GM12878 (cell line): ENCODE measurements around the gene LRIG2. TPM values are rescaled to one million over a fixed set of nuclear protein-coding genes. Genes with fewer than 3 reads are reported as not detected.

Source experiments
- ATAC-seq: fragments of 200-7000 bp; cut with Tn5 transposase; 3 replicates; pipeline ENCODE4 v1.9.1; 2020; ENCODE audit warnings: mild to moderate bottlenecking, moderate library complexity
- BruUV-seq: library from RNA; stranded (reverse); fragments of 400-500 nt; replicated peaks from 2 replicates; lab custom pipeline; 2021; lab: Mats Ljungman, UMichigan
- CTCF ChIA-PET: fragments of 300-600 bp; sonication (Branson Sonifier 250); formaldehyde crosslinking; extraction: SDS; loops from one replicate; lab custom pipeline; 2021; ENCODE audit warnings: inconsistent platforms; lab: Yijun Ruan, JAX
- POLR2A ChIA-PET: fragments of 350-600 bp; formaldehyde crosslinking; extraction: SDS; loops from one replicate; lab custom pipeline; 2021; ENCODE audit warnings: inconsistent platforms; lab: Charles Lee
- RAD21 ChIA-PET: fragments of 300-600 bp; sonication (Branson Sonifier 250); formaldehyde crosslinking; loops from one replicate; lab custom pipeline; 2023; ENCODE audit warnings: antibody characterized with exemption; ENCODE audit not compliant: unreplicated experiment; lab: Charles Lee
- SMC1A ChIA-PET: fragments of 300-600 bp; sonication (Branson Sonifier 250); formaldehyde crosslinking; loops from one replicate; lab custom pipeline; 2023; ENCODE audit not compliant: unreplicated experiment, uncharacterized antibody; lab: Charles Lee
- DNase-seq: peaks from one replicate; pipeline ENCODE4 v3.0.0-alpha.2; 2011; ENCODE audit warnings: low read depth, low spot score
- FAIRE-seq: peaks from 3 replicates; lab custom pipeline; 2011; peaks lifted over from hg19 to GRCh38; lab: Jason Lieb, UNC
- H2AFZ ChIP-seq: 2 replicates; pipeline ENCODE4 v1.6.0; 2011; ENCODE audit warnings: low read depth, low read length, control low read depth; ENCODE audit not compliant: control insufficient read depth
- H3K27ac ChIP-seq: 2 replicates; pipeline ENCODE4 v1.5.1; 2011; ENCODE audit warnings: control low read depth; ENCODE audit not compliant: control insufficient read depth, insufficient read depth
- H3K27me3 ChIP-seq, 2 experiments: replicated peaks in 1 of 2; 2 replicates each; pipeline versions ENCODE4 v1.6.0 to v1.6.1; 2011; ENCODE audit warnings: low read length in 1 of 2; ENCODE audit not compliant: control insufficient read depth in 2 of 2, insufficient read depth in 2 of 2
- H3K36me3 ChIP-seq, 2 experiments: 2 replicates each; pipeline ENCODE4 v1.5.1; 2011; ENCODE audit warnings: low read length in 1 of 2; ENCODE audit not compliant: control insufficient read depth in 2 of 2, insufficient read depth in 2 of 2
- H3K4me1 ChIP-seq: 2 replicates; pipeline ENCODE4 v1.6.1; 2011; ENCODE audit warnings: mild to moderate bottlenecking, low read length, moderate library complexity, mixed read lengths; ENCODE audit not compliant: control insufficient read depth, insufficient read depth
- H3K4me2 ChIP-seq: 2 replicates; pipeline ENCODE4 v1.6.0; 2011; ENCODE audit warnings: control low read depth; ENCODE audit not compliant: control insufficient read depth, insufficient read depth
- H3K4me3 ChIP-seq: fragments of 200-600 bp; sonication (generic); 2 replicates; pipeline ENCODE4 v1.5.1; 2016
- H3K79me2 ChIP-seq: 2 replicates; pipeline ENCODE4 v1.6.0; 2011; ENCODE audit warnings: low read length; ENCODE audit not compliant: control insufficient read depth, insufficient read depth
- H3K9ac ChIP-seq: 2 replicates; pipeline ENCODE4 v1.8.0; 2011; ENCODE audit warnings: low read length, control low read depth, mixed read lengths; ENCODE audit not compliant: control insufficient read depth, insufficient read depth
- H3K9me3 ChIP-seq: replicated peaks from 3 replicates; pipeline ENCODE4 v1.5.1; 2011; ENCODE audit warnings: mild to moderate bottlenecking, low read length; ENCODE audit not compliant: control insufficient read depth, insufficient read depth
- H4K20me1 ChIP-seq: 2 replicates; pipeline ENCODE4 v1.6.0; 2011; ENCODE audit not compliant: control insufficient read depth, insufficient read depth
- BCL3 ChIP-seq: IDR thresholded peaks from 2 replicates; pipeline ENCODE4 v1.6.1; 2011; ENCODE audit warnings: borderline replicate concordance, low read depth, mild to moderate bottlenecking, moderate library complexity, low read length; ENCODE audit not compliant: insufficient read depth, poor library complexity, severe bottlenecking
- CBFB ChIP-seq: IDR thresholded peaks from 2 replicates; pipeline ENCODE4 v1.6.1; 2016; ENCODE audit warnings: antibody characterized with exemption, low read depth
- EED ChIP-seq: sonication (generic); IDR thresholded peaks from 2 replicates; pipeline ENCODE4 v1.6.1; 2016; ENCODE audit warnings: antibody characterized with exemption, low read depth
- FOXK2 ChIP-seq: fragments of 450-650 bp; IDR thresholded peaks from 2 replicates; pipeline ENCODE4 v1.6.1; 2017; ENCODE audit warnings: mild to moderate bottlenecking, moderate library complexity
- GABPA ChIP-seq: IDR thresholded peaks from 2 replicates; pipeline ENCODE4 v1.6.1; 2014; ENCODE audit warnings: antibody characterized with exemption, low read depth, mild to moderate bottlenecking, inconsistent platforms
- HDAC6 ChIP-seq: fragments of 200-600 bp; sonication (generic); IDR thresholded peaks from one replicate; pipeline ENCODE4 v1.8.0; 2017; ENCODE audit warnings: antibody characterized with exemption; ENCODE audit not compliant: unreplicated experiment
- HSF1 ChIP-seq: fragments of 150-350 bp; IDR thresholded peaks from 2 replicates; pipeline ENCODE4 v1.6.1; 2014; ENCODE audit warnings: mild to moderate bottlenecking, low read depth, low read length
- KAT2A ChIP-seq: conservative IDR thresholded peaks from 2 replicates; pipeline ENCODE4 v1.6.1; 2011; ENCODE audit warnings: low read depth, low read length; ENCODE audit not compliant: control insufficient read depth
- NR2C2 ChIP-seq: IDR thresholded peaks from 2 replicates; pipeline ENCODE4 v1.6.1; 2011; ENCODE audit warnings: borderline replicate concordance, low read depth; ENCODE audit not compliant: control insufficient read depth, insufficient read length
- NRF1 ChIP-seq: conservative IDR thresholded peaks from 2 replicates; pipeline ENCODE4 v1.6.1; 2011; ENCODE audit warnings: mild to moderate bottlenecking, low read depth, low read length, improper control_type of control experiment
- POLR2AphosphoS2 ChIP-seq: IDR thresholded peaks from 2 replicates; pipeline ENCODE4 v1.6.1; 2011; ENCODE audit warnings: low read depth, mild to moderate bottlenecking, low read length, improper control_type of control experiment, moderate library complexity
- RB1 ChIP-seq: fragments of 450-650 bp; formaldehyde crosslinking; IDR thresholded peaks from 2 replicates; pipeline ENCODE4 v1.6.1; 2017; ENCODE audit warnings: mild to moderate bottlenecking, borderline replicate concordance
- RELB ChIP-seq: fragments of 450-650 bp; IDR thresholded peaks from 2 replicates; pipeline ENCODE4 v1.6.1; 2017; ENCODE audit warnings: low read depth, mild to moderate bottlenecking, moderate library complexity
- STAT1 ChIP-seq: fragments of 450-650 bp; conservative IDR thresholded peaks from 2 replicates; pipeline ENCODE4 v1.6.1; 2014; ENCODE audit warnings: antibody characterized with exemption, mild to moderate bottlenecking
- SUPT20H ChIP-seq: IDR thresholded peaks from 2 replicates; pipeline ENCODE4 v1.6.1; 2011; ENCODE audit warnings: low read depth, mild to moderate bottlenecking, low read length, moderate library complexity, borderline replicate concordance; ENCODE audit not compliant: control insufficient read depth
- TBL1XR1 ChIP-seq: IDR thresholded peaks from 2 replicates; pipeline ENCODE4 v1.6.1; 2012; ENCODE audit warnings: low read depth, low read length, improper control_type of control experiment
- ZBTB40 ChIP-seq: fragments of 450-650 bp; IDR thresholded peaks from 2 replicates; pipeline ENCODE4 v1.6.1; 2016; ENCODE audit warnings: mild to moderate bottlenecking, moderate library complexity, borderline replicate concordance
- in situ Hi-C: fragments of 300-500 bp; cut with MboI; formaldehyde crosslinking; loops from 9 replicates; pipeline ENCODE4 v1.14.3; 2018; ENCODE audit warnings: mixed read lengths
- intact Hi-C: fragments of 100-400 bp; cut with micrococcal nuclease; formaldehyde crosslinking; loops from one replicate; pipeline ENCODE4 v1.14.2; 2022; ENCODE audit not compliant: unreplicated experiment
- polyA plus RNA-seq, 11 experiments: library from polyadenylated mRNA; depleted of rRNA in 4 of 11; unstranded in 6 of 11; stranded (reverse) in 5 of 11; fragments of >200 nt; fragmentation: Nextera tagmentation in 4 of 11; fragmentation: Illumina TruSeq in 1 of 11; extraction: Ambion mirVana in 4 of 11; extraction: Trizol in 1 of 11; gene quantifications; 1 replicate in 1 of 11; 2 replicates in 10 of 11; pipeline versions ENCODE4 v1.2.1 to v1.2.3, GENCODE V29; 2011 to 2016; ENCODE audit warnings: inconsistent platforms in 2 of 11, missing spikeins in 2 of 11, low read depth in 1 of 11
- total RNA-seq, 4 experiments: library from RNA; depleted of rRNA in 3 of 4; stranded (reverse); fragments of >200 nt in 3 of 4; fragmentation: Illumina TruSeq in 1 of 4; extraction: Trizol in 1 of 4; gene quantifications; 2 replicates each; pipeline versions ENCODE4 v1.2.1 to v1.2.3, GENCODE V29; 2013 to 2021

LRIG2 gene
- total and polyA plus RNA-seq, 10 of the 15 experiments (the other 5 are each of a cell fraction or from before 2014, with no cell fraction given) = 0.77 to 11.8 (median 5.1) TPM

GRCh38 chr1:113103977-113104376, 31.0 kb downstream of the LRIG2 start:
- ChIA-PET POLR2A (no interaction called here), SMC1A (no interaction called here), CTCF (interaction anchor here (0.6 kb wide), 1 partner anchor 174 kb away, joined by 3 read pairs; no protein-coding TSS in a partner anchor), RAD21 (no interaction called here)
- Histone ChIP-seq H3K79me2 (no peaks in the 10 kb centered on the region), H3K4me1 (no peaks in the 10 kb centered on the region), H3K27ac (no peak overlapping the region), H3K9me3 (no peaks in the 10 kb centered on the region), H4K20me1 (no peaks in the 10 kb centered on the region), H3K9ac (no peak overlapping the region), H3K4me3 (no peak overlapping the region), H2AFZ (no peak overlapping the region), H3K27me3 (no peaks in the 10 kb centered on the region), H3K36me3 (peaks cover 2 to 31% of the 10 kb centered on the region in 2 experiments), H3K4me2 (no peak overlapping the region)
- no TSS peak for BruUV-seq
- in situ Hi-C loops = no loop called here
- intact Hi-C loops = no loop called here
- no peak for DNase-seq
- FAIRE-seq = no peak
- ATAC-seq = no peak
- no peak for TF ChIP-seq GABPA
- TF ChIP-seq NRF1 = no peak
- TF ChIP-seq BCL3 = no peak
- no peak for TF ChIP-seq TBL1XR1
- no peak for TF ChIP-seq NR2C2
- TF ChIP-seq RB1 = no peak
- no peak for TF ChIP-seq HDAC6
- no peak for TF ChIP-seq SUPT20H
- no peak for TF ChIP-seq STAT1
- TF ChIP-seq KAT2A = no peak
- TF ChIP-seq EED = no peak
- no peak for TF ChIP-seq RELB
- TF ChIP-seq ZBTB40 = no peak
- TF ChIP-seq POLR2AphosphoS2 = no peak
- no peak for TF ChIP-seq FOXK2
- TF ChIP-seq HSF1 = no peak
- TF ChIP-seq CBFB = no peak
